Lower leg skin (tissue), 4 donors: ENCODE data around the gene AANAT. TPM values are rescaled to one million over a fixed set of nuclear protein-coding genes. Genes with fewer than 3 reads are reported as not detected.

Source experiments
- DNase-seq, 2 donors: peaks; one replicate each; pipeline ENCODE4 v3.0.0-alpha.2; 2019; ENCODE audit warnings: low spot score in 2 of 2
- H3K4me3 ChIP-seq: fragments of 200-600 bp; sonication (generic); 2 replicates; pipeline ENCODE4 v1.5.1; 2017; ENCODE audit warnings: mild to moderate bottlenecking, low read depth; ENCODE audit not compliant: poor library complexity, severe bottlenecking
- CTCF ChIP-seq, 3 donors: fragments of 450-650 bp; IDR thresholded peaks; one replicate each; pipeline ENCODE4 v1.5.1; 2016; ENCODE audit warnings: antibody characterized with exemption in 3 of 3, mild to moderate bottlenecking in 3 of 3, moderate library complexity in 2 of 3
- POLR2A ChIP-seq, 2 donors: fragments of 450-650 bp; IDR thresholded peaks; one replicate each; pipeline ENCODE4 v1.6.1; 2016 to 2017; ENCODE audit warnings: antibody characterized with exemption in 2 of 2, mild to moderate bottlenecking in 1 of 2, moderate library complexity in 1 of 2
- WGBS, 2 donors: methylation state at CpG; one replicate each; pipeline ENCODE4 v1.1.5; 2018; 5-methylcytosine and 5-hydroxymethylcytosine counted together
- intact Hi-C: fragments of 100-400 bp; cut with DNase I; formaldehyde crosslinking; loops from one replicate; pipeline ENCODE4 v1.15.0; 2023; ENCODE audit warnings: low total_unique reads
- total RNA-seq, 4 donors: library from RNA; depleted of rRNA; stranded (reverse); fragments of >200 nt; gene quantifications; one replicate each; pipeline ENCODE4 v1.1.0, GENCODE V29; 2016

The AANAT gene
- total RNA-seq, 4 donors from 2014 or later = not detected

DNA sequence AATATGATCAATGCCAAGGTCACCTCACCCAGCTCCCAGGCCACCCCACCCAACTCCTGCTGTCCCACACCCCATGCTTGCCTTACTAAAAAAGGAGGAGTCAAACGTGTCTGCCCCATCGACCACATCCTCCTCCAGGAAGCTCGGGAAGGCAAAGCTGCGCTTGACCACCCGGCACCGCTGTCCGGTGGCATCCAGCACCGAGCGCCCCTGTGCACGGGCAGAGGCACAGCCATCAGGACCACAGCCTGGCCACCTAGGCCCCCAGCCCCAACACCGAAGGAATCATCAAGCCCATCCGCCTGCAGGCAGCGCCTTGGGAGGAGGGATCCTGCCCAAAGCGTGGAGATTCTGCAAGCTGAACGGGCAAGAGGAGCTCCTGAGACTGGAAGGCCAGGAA is 10.2 kb downstream of the AANAT start:
- DNase-seq = no peak
- intact Hi-C loops = no loop called here
- 85 to 87% methylated on average over 14 to 15 of the region's 15 CpGs for WGBS, 2 donors
- H3K4me3 ChIP-seq = no peak overlapping the region
- TF ChIP-seq POLR2A (IDR thresholded peaks at IDR 0.05) (no peak), CTCF (IDR thresholded peaks at IDR 0.05) (no peak)

DNA sequence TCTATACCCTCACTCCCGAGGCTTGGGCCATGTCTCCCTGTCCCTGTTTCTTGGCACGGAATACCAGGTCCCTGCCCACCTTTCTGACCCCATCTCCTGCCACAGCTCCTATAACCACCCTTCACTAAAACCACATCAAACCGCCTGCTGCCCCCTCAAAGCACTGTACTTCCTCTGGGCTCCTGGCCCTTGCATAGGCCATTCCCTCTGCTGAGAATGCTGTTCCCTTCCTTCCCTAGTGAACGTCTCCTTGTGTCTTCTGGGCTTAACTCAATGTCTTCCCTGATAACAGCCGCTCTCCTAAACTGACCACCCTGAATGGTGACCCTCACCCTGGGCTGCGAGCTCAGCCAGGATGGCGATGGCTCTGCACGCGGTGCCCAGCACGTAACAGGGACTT is 10.7 kb downstream of the AANAT start:
- WGBS, 2 donors = 88 to 94% methylated on average over 10 of the region's 10 CpGs
- intact Hi-C loops = no loop called here
- DNase-seq = no peak
- H3K4me3 ChIP-seq = no peak overlapping the region
- no peak for TF ChIP-seq POLR2A (IDR thresholded peaks at IDR 0.05)

DNA sequence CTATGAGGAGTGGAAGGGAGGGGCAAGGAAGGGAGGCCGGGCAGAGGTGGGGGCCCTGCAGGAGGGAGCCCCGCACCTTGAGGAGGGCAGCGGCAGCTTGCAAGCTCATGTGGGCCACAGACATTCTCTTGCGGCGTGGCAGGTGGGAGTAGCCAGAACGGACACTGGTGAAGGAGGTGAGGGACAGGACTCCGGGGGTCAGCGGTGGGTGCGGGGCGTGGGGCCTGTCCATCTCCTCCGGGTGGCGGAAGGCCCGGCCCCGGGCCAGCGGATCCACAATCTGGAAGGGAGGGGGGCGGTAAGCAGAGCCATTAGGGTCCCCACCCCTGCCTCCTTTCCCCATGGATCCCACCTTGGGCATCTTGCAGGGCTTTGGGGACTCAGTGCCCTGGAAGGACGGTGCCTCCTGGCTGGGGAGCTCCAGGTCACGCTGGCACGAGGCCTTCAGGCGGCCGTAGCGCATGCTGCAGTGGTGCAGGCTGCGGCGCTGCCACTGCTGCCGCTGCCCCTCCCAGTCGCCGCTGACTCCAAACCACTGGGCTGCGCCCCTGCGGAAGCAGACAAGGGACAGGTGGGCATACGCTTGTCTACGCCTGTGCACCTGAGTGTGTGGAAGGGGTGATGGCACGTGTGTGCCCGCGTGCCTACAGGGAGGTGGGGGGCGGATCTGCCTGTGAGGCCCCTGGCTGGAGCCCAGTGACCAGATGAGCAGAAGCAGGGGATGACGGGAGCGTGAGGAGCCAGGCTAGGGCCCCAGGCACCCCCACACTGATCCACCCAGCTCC is 11.5 kb downstream of the AANAT start:
- no peak overlapping the region for H3K4me3 ChIP-seq
- DNase-seq = no peak
- TF ChIP-seq POLR2A (IDR thresholded peaks at IDR 0.05) = no peak
- no peak for TF ChIP-seq CTCF (IDR thresholded peaks at IDR 0.05)
- 85 to 90% methylated on average over 22 to 34 of the region's 37 CpGs for WGBS, 2 donors
- intact Hi-C loops = no loop called here

- intact Hi-C loops = no loop called here
- TF ChIP-seq POLR2A (IDR thresholded peaks at IDR 0.05) = no peak
- H3K4me3 ChIP-seq = no peak overlapping the region
- no peak for DNase-seq
- 82 to 93% methylated on average over 14 of the region's 14 CpGs for WGBS, 2 donors
These were observed 12.2 kb downstream of the AANAT start for GRCh38 chr17:76479515-76480060.

- WGBS, 2 donors = 60 to 66% methylated on average over 15 of the region's 15 CpGs
- intact Hi-C loops = no loop called here
- no peak for DNase-seq
- H3K4me3 ChIP-seq = no peak overlapping the region
- no peak for TF ChIP-seq POLR2A (IDR thresholded peaks at IDR 0.05)
- no peak for TF ChIP-seq CTCF (IDR thresholded peaks at IDR 0.05)
These were observed 13.2 kb downstream of the AANAT start for GRCh38 chr17:76480632-76481031.

GRCh38 chr17:76481071-76481655 is 13.8 kb downstream of the AANAT start:
- no peak for DNase-seq
- TF ChIP-seq POLR2A (IDR thresholded peaks at IDR 0.05) (no peak), CTCF (IDR thresholded peaks at IDR 0.05) (no peak)
- intact Hi-C loops = no loop called here
- WGBS, 2 donors = 76 to 80% methylated on average over 17 to 20 of the region's 21 CpGs
- no peak overlapping the region for H3K4me3 ChIP-seq
